SK-N-SH (cell line): ENCODE measurements around the gene APOOL. TPM values are rescaled to one million over a fixed set of nuclear protein-coding genes. Genes with fewer than 3 reads are reported as not detected.
A peak's percentile ranks its signal among the peaks of the same experiment; 100 is the strongest.

Experiments
- CTCF ChIA-PET: fragments of 300-600, 350-600 bp; formaldehyde crosslinking; extraction: SDS; loops from one replicate; lab custom pipeline; 2021; lab: Yijun Ruan, JAX
- POLR2A ChIA-PET: fragments of 350-600 bp; sonication (Branson Sonifier 250); formaldehyde crosslinking; extraction: SDS; loops from one replicate; lab custom pipeline; 2020; ENCODE audit warnings: antibody characterized with exemption, inconsistent platforms; lab: Yijun Ruan, JAX
- DNase-seq: peaks from one replicate; pipeline ENCODE4 v3.0.0; 2012
- H2AFZ ChIP-seq: fragments of 200-600 bp; sonication (generic); 2 replicates; pipeline ENCODE4 v1.8.1; 2016; ENCODE audit warnings: antibody characterized with exemption, mild to moderate bottlenecking, low read depth
- H3F3A ChIP-seq: fragments of 200-600 bp; sonication (generic); replicated peaks from 2 replicates; pipeline ENCODE3; 2016; ENCODE audit warnings: antibody characterized with exemption, mild to moderate bottlenecking; ENCODE audit not compliant: insufficient read depth
- H3K27ac ChIP-seq, 2 experiments: fragments of 200-500 bp in 1 of 2; fragments of 200-600 bp in 1 of 2; sonication (Bioruptor generic) in 1 of 2; sonication (generic), shearing (Covaris generic) in 1 of 2; 2 replicates each; pipeline versions ENCODE4 v1.5.1 to v1.6.1; 2014 to 2016; ENCODE audit warnings: low read depth in 2 of 2, inconsistent platforms in 1 of 2, low read length in 1 of 2, mild to moderate bottlenecking in 1 of 2, mixed read lengths in 1 of 2
- H3K27me3 ChIP-seq: fragments of 200-600 bp; sonication (generic), shearing (Covaris generic); 2 replicates; pipeline ENCODE4 v1.6.1; 2016; ENCODE audit warnings: mixed run types; ENCODE audit not compliant: insufficient read depth
- H3K36me3 ChIP-seq, 2 experiments: fragments of 200-500 bp in 1 of 2; fragments of 200-600 bp in 1 of 2; sonication (Bioruptor generic) in 1 of 2; sonication (generic) in 1 of 2; replicated peaks in 1 of 2; 2 replicates each; pipeline versions ENCODE3 to v1.5.1; 2014 to 2016; ENCODE audit warnings: low read length in 1 of 2, mild to moderate bottlenecking in 1 of 2; ENCODE audit not compliant: insufficient read depth in 2 of 2, control insufficient read depth in 1 of 2
- H3K4me1 ChIP-seq, 2 experiments: fragments of 200-500 bp in 1 of 2; fragments of 200-600 bp in 1 of 2; sonication (Bioruptor generic) in 1 of 2; sonication (generic), shearing (Covaris generic) in 1 of 2; 2 replicates each; pipeline versions ENCODE4 v1.5.1 to v1.6.1; 2014 to 2016; ENCODE audit warnings: low read depth in 1 of 2, low read length in 1 of 2, mixed run types in 1 of 2; ENCODE audit not compliant: insufficient read depth in 2 of 2, control insufficient read depth in 1 of 2
- H3K4me2 ChIP-seq: fragments of 200-600 bp; sonication (generic), shearing (Covaris generic); 2 replicates; pipeline ENCODE4 v1.6.1; 2017; ENCODE audit warnings: mixed run types
- H3K4me3 ChIP-seq, 2 experiments: fragments of 200-500 bp in 1 of 2; fragments of 200-600 bp in 1 of 2; sonication (Bioruptor generic) in 1 of 2; sonication (generic), shearing (Covaris generic) in 1 of 2; 2 replicates each; pipeline versions ENCODE4 v1.5.1 to v1.8.1; 2014 to 2016; ENCODE audit warnings: low read depth in 2 of 2, inconsistent platforms in 1 of 2, low read length in 1 of 2, mild to moderate bottlenecking in 1 of 2, mixed read lengths in 1 of 2, moderate library complexity in 1 of 2
- H3K79me2 ChIP-seq: fragments of 200-600 bp; sonication (generic); 2 replicates; pipeline ENCODE4 v1.8.1; 2017; ENCODE audit warnings: mild to moderate bottlenecking; ENCODE audit not compliant: insufficient read depth
- H3K9ac ChIP-seq: fragments of 200-600 bp; sonication (generic); 2 replicates; pipeline ENCODE4 v1.6.1; 2017; ENCODE audit warnings: mixed run types
- H3K9me2 ChIP-seq: fragments of 200-600 bp; sonication (generic); 2 replicates; pipeline ENCODE4 v1.6.1; 2017; ENCODE audit warnings: mixed run types
- H3K9me3 ChIP-seq: fragments of 200-600 bp; sonication (generic); 2 replicates; pipeline ENCODE4 v1.6.1; 2017; ENCODE audit warnings: mixed run types, mild to moderate bottlenecking, moderate library complexity
- H4K20me1 ChIP-seq: fragments of 200-600 bp; sonication (generic); 2 replicates; pipeline ENCODE4 v1.6.1; 2017; ENCODE audit warnings: mild to moderate bottlenecking, mixed run types; ENCODE audit not compliant: insufficient read depth
- CHD2 ChIP-seq: fragments of 150-350 bp; IDR thresholded peaks from 2 replicates; pipeline ENCODE4 v1.6.1; 2018; ENCODE audit warnings: low read length; ENCODE audit not compliant: partially characterized antibody
- EZH2phosphoT487 ChIP-seq: fragments of 200-600 bp; sonication (generic); IDR thresholded peaks from 2 replicates; pipeline ENCODE4 v1.6.1; 2017; ENCODE audit warnings: low read depth, mixed run types, mild to moderate bottlenecking, antibody characterized with exemption, moderate library complexity, borderline replicate concordance
- IRF3 ChIP-seq: fragments of 150-350 bp; IDR thresholded peaks from 2 replicates; pipeline ENCODE4 v1.6.1; 2016; ENCODE audit warnings: mild to moderate bottlenecking, low read depth, low read length
- JUND ChIP-seq: IDR thresholded peaks from 2 replicates; pipeline ENCODE4 v1.4.0; 2012
- MXI1 ChIP-seq: IDR thresholded peaks from 2 replicates; pipeline ENCODE4 v1.6.1; 2012; ENCODE audit warnings: mild to moderate bottlenecking, low read depth, low read length, improper control_type of control experiment
- NFIC ChIP-seq: IDR thresholded peaks from 2 replicates; pipeline ENCODE4 v1.4.0; 2012; ENCODE audit warnings: borderline replicate concordance
- PBX3 ChIP-seq: IDR thresholded peaks from 2 replicates; pipeline ENCODE4; 2012
- POLR2AphosphoS5 ChIP-seq: IDR thresholded peaks from 2 replicates; pipeline ENCODE4 v1.6.1; 2012; ENCODE audit warnings: low read depth, low read length
- REST ChIP-seq: IDR thresholded peaks from 2 replicates; pipeline ENCODE4 v1.6.1; 2012; ENCODE audit warnings: mild to moderate bottlenecking, low read depth, low read length, moderate library complexity
- RXRA ChIP-seq: IDR thresholded peaks from 2 replicates; pipeline ENCODE4 v1.4.0; 2012; ENCODE audit warnings: low read depth, mild to moderate bottlenecking, borderline replicate concordance
- SIN3A ChIP-seq: IDR thresholded peaks from 2 replicates; pipeline ENCODE4 v1.6.1; 2012; ENCODE audit warnings: low read depth, mild to moderate bottlenecking, low read length, moderate library complexity, borderline replicate concordance
- SMC3 ChIP-seq: IDR thresholded peaks from 2 replicates; pipeline ENCODE4 v1.6.1; 2012; ENCODE audit warnings: low read depth, low read length, improper control_type of control experiment
- USF2 ChIP-seq: fragments of 150-350 bp; IDR thresholded peaks from 2 replicates; pipeline ENCODE4 v1.6.1; 2017; ENCODE audit warnings: antibody characterized with exemption, low read length, low read depth, borderline replicate concordance
- YY1 ChIP-seq: IDR thresholded peaks from 2 replicates; pipeline ENCODE4 v1.4.0; 2012; ENCODE audit warnings: low read depth, mild to moderate bottlenecking
- WGBS: methylation state at CpG from one replicate; pipeline ENCODE4 v1.1.6; 2017; ENCODE audit warnings: low lambda C conversion rate; 5-methylcytosine and 5-hydroxymethylcytosine counted together
- polyA plus RNA-seq, 3 experiments: library from polyadenylated mRNA; depleted of rRNA; stranded (reverse); fragments of >200 nt; gene quantifications; 2 replicates each; pipeline ENCODE4 v1.2.3, GENCODE V29; 2012

Gene APOOL
- polyA plus RNA-seq, 1 of the 3 experiments (the other 2 are of a cell fraction) = 2.4 TPM

DNA sequence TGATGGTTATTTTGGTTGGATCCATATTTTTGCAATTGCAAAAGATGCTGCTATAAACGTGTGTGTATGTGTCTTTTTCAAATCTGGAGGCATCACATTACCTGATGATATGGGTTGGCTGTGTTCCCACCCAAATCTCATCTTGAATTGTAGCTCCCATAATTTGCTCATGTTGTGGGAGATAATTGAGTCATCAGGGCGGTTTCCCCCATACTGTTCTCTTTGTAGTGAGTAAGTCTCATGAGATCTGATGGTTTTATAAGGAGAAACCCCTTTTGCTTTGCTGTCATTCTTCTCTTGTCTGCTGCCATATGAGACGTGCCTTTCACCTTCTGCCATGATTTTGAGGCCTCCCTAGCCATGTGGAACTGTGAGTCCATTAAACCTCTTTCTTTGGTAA, 33.4 kb downstream of the APOOL start:
- Histone ChIP-seq H3K27ac (no peak overlapping the region), H3K27me3 (no peaks in the 10 kb centered on the region), H3K9me3 (no peaks in the 10 kb centered on the region), H3K4me1 (no peaks in the 10 kb centered on the region), H3K4me2 (no peak overlapping the region)
- WGBS = 62% methylated on average over 3 of the region's 3 CpGs
- TF ChIP-seq SMC3 (no peak), IRF3 (no peak), SIN3A (no peak), PBX3 (no peak), USF2 (no peak), EZH2phosphoT487 (no peak), RXRA (no peak), REST (no peak), YY1 (no peak)
- TF ChIP-seq, all 33 proteins: peak for 0
- no peak for DNase-seq
- Histone ChIP-seq H3K4me3 (no peak overlapping the region), H4K20me1 (no peaks in the 10 kb centered on the region), H3F3A (no peaks in the 10 kb centered on the region), H3K9ac (no peak overlapping the region), H3K36me3 (no peaks in the 10 kb centered on the region), H3K79me2 (peaks cover 48% of the 10 kb centered on the region), H2AFZ (no peak overlapping the region), H3K9me2 (no peaks in the 10 kb centered on the region)
- ChIA-PET POLR2A (no interaction called here), CTCF (no interaction called here)

DNA sequence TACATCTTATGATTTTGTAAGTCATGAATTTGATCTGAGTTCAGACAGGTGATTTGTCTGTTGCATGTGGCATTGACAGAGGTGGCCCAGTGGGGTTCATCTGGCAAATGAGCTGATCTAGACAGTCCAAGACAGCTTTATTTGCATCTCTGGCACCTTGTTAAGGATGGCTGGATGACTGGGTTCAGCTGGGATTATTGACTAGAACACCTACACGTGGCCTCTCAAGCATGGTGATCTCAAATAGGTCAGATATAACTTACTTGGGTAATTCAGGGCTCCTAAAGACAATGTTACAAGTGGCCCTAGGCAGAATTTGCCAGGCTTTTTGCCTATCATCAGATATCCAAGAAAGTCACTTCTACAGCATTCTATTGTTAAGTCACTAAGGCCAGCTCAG, 48.0 kb downstream of the APOOL start:
- DNase-seq = no peak
- no peaks in the 10 kb centered on the region for H3K9me2 ChIP-seq
- 33% methylated on average over 1 of the region's 1 CpG for WGBS
- peaks cover 2% of the 10 kb centered on the region; the same call in 1 of the 2 replicates for H3K79me2 ChIP-seq
- peak overlapping the region; percentile 43; the same call in 1 of the 2 replicates for H3K9ac ChIP-seq
- ChIA-PET CTCF (interaction anchor here (1.1 to 2.2 kb wide), 2 partner anchors 10 kb away, joined by 3 to 9 read pairs; no protein-coding TSS in a partner anchor), POLR2A (no interaction called here)
- H3K27me3 ChIP-seq = no peaks in the 10 kb centered on the region
- H3K4me2 ChIP-seq = peak overlapping the region; percentile 40; the same call in 1 of the 2 replicates
- H3K4me1 ChIP-seq = peaks cover 0 to 18% of the 10 kb centered on the region in 2 experiments; a peak in 2 of 4 replicates
- no peaks in the 10 kb centered on the region for H3K9me3 ChIP-seq
- no peak overlapping the region for H3K4me3 ChIP-seq
- H4K20me1 ChIP-seq = no peaks in the 10 kb centered on the region
- H2AFZ ChIP-seq = no peak overlapping the region
- peaks cover 2 to 8% of the 10 kb centered on the region in 2 experiments for H3K36me3 ChIP-seq
- H3K27ac ChIP-seq = peak overlapping the region in 1 of 2 experiments; percentile 82; a peak in 2 of 4 replicates
- TF ChIP-seq NFIC (no peak), CHD2 (no peak), JUND (no peak), POLR2AphosphoS5 (no peak), PBX3 (no peak), USF2 (no peak), MXI1 (no peak)
- TF ChIP-seq, all 33 proteins: peak for 0
- H3F3A ChIP-seq = peaks cover 25% of the 10 kb centered on the region
